Measurements from ENCODE around the gene HDAC4.

GRCh38 chr2:239036819-239037558 lies 363.8 kb downstream of the HDAC4 start:
- TF ChIP-seq MAZ (IDR thresholded peaks at IDR 0.05; ENCODE audit: borderline replicate concordance, low read depth, low read length) (no peak), CTCF (conservative IDR thresholded peaks at IDR 0.05; ENCODE audit: low read depth, low read length) (no peak), SMC3 (IDR thresholded peaks at IDR 0.05; ENCODE audit: low read depth, low read length) (no peak), POLR2A (IDR thresholded peaks at IDR 0.05; ENCODE audit: low read depth, low read length) (no peak), FOS (IDR thresholded peaks at IDR 0.05; ENCODE audit: low read depth, low read length) (no peak), RAD21 (IDR thresholded peaks at IDR 0.05; ENCODE audit: low read length) (no peak), MXI1 (IDR thresholded peaks at IDR 0.05; ENCODE audit: borderline replicate concordance, low read depth, low read length) (no peak), RFX5 (IDR thresholded peaks at IDR 0.05; ENCODE audit: low read depth, low read length) (no peak), USF2 (IDR thresholded peaks at IDR 0.05; ENCODE audit: low read depth, low read length) (no peak), NFE2L2 (IDR thresholded peaks at IDR 0.05; ENCODE audit: low read depth, low read length) (no peak), CEBPB (IDR thresholded peaks at IDR 0.05; ENCODE audit: low read depth, low read length) (no peak)

Measured in IMR-90 (cell line).